HepG2 (cell line): ENCODE results near the gene SRRM4. TPM values are rescaled to one million over a fixed set of nuclear protein-coding genes. Genes with fewer than 3 reads are reported as not detected.

ENCODE experiments used
- ATAC-seq: fragments of 200-7000 bp; cut with Tn5 transposase; 3 replicates; pipeline ENCODE4 v1.9.1; 2020; ENCODE audit warnings: mild to moderate bottlenecking, moderate library complexity
- BruUV-seq: library from RNA; stranded (reverse); fragments of 400-500 nt; replicated peaks from 2 replicates; lab custom pipeline; 2021; lab: Mats Ljungman, UMichigan
- CTCF ChIA-PET: fragments of 300-600 bp; formaldehyde crosslinking; extraction: SDS; loops from one replicate; lab custom pipeline; 2021; ENCODE audit warnings: low total read pairs, inconsistent platforms, low intra/inter-chr PET ratio; lab: Yijun Ruan, JAX
- POLR2A ChIA-PET: fragments of 350-600 bp; sonication (Branson Sonifier 250); formaldehyde crosslinking; loops from one replicate; lab custom pipeline; 2020; ENCODE audit warnings: antibody characterized with exemption, inconsistent platforms; lab: Yijun Ruan, JAX
- DNase-seq: peaks from one replicate; pipeline ENCODE4 v3.0.0-alpha.2; 2015; ENCODE audit warnings: low spot score
- FAIRE-seq: peaks from 3 replicates; lab custom pipeline; 2011; peaks lifted over from hg19 to GRCh38; lab: Jason Lieb, UNC
- H2AFZ ChIP-seq: one replicate; pipeline ENCODE4 v1.6.1; 2011; ENCODE audit warnings: low read length, inconsistent platforms
- H3K27ac ChIP-seq: fragments of 300-600 bp; 3 replicates; pipeline ENCODE4 v1.8.0; 2011; ENCODE audit warnings: mixed run types, mild to moderate bottlenecking, mixed read lengths, low read length, inconsistent platforms; ENCODE audit not compliant: insufficient read depth; ENCODE audit errors: extremely low read length
- H3K27me3 ChIP-seq, 2 experiments: fragments of 200-600 bp in 1 of 2; 2 replicates in 1 of 2; 3 replicates in 1 of 2; pipeline versions ENCODE4 v1.6.0 to v1.8.0; 2011; ENCODE audit warnings: low read length in 2 of 2, mild to moderate bottlenecking in 2 of 2, moderate library complexity in 2 of 2, inconsistent platforms in 1 of 2; ENCODE audit not compliant: insufficient read depth in 2 of 2, control insufficient read depth in 1 of 2
- H3K36me3 ChIP-seq, 2 experiments: fragments of 200-600 bp in 1 of 2; replicated peaks in 1 of 2; 2 replicates in 1 of 2; 3 replicates in 1 of 2; pipeline versions ENCODE4 v1.5.1 to v1.8.0; 2011; ENCODE audit warnings: low read length in 2 of 2, inconsistent platforms in 1 of 2; ENCODE audit not compliant: insufficient read depth in 2 of 2, control insufficient read depth in 1 of 2
- H3K4me1 ChIP-seq: 2 replicates; pipeline ENCODE4 v1.5.1; 2012; ENCODE audit warnings: low read length, inconsistent platforms; ENCODE audit not compliant: insufficient read depth
- H3K4me2 ChIP-seq: 2 replicates; pipeline ENCODE4 v1.6.0; 2011; ENCODE audit warnings: low read depth, low read length, inconsistent platforms
- H3K4me3 ChIP-seq, 3 experiments: fragments of 200-600 bp in 1 of 3; sonication (generic), shearing (Covaris generic) in 1 of 3; replicated peaks in 1 of 3; 2 replicates each; pipeline ENCODE4 v1.5.1; 2011 to 2016; ENCODE audit warnings: low read length in 3 of 3, inconsistent platforms in 2 of 3, low read depth in 2 of 3, mild to moderate bottlenecking in 2 of 3, control low read depth in 1 of 3, mixed read lengths in 1 of 3; ENCODE audit not compliant: insufficient read depth in 1 of 3
- H3K79me2 ChIP-seq: one replicate; pipeline ENCODE4 v1.6.1; 2011; ENCODE audit warnings: low read length, inconsistent platforms; ENCODE audit not compliant: insufficient read depth
- H3K9ac ChIP-seq: 2 replicates; pipeline ENCODE4 v1.6.0; 2011; ENCODE audit warnings: mild to moderate bottlenecking, low read depth, low read length, inconsistent platforms; ENCODE audit not compliant: insufficient read depth
- H3K9me3 ChIP-seq: 2 replicates; pipeline ENCODE4 v1.5.1; 2012; ENCODE audit warnings: mild to moderate bottlenecking, low read length
- H4K20me1 ChIP-seq: 2 replicates; pipeline ENCODE4 v1.6.0; 2011; ENCODE audit warnings: inconsistent platforms, mild to moderate bottlenecking, low read length, moderate library complexity; ENCODE audit not compliant: insufficient read depth
- ARID2 ChIP-seq: sonication (generic); formaldehyde crosslinking; IDR thresholded peaks from 2 replicates; pipeline ENCODE4 v1.8.1; 2022; ENCODE audit warnings: mild to moderate bottlenecking, missing genetic modification reagents, borderline replicate concordance
- HNRNPUL1 ChIP-seq: fragments of 200-400 bp; formaldehyde crosslinking; IDR thresholded peaks from 2 replicates; pipeline ENCODE4 v1.6.1; 2017; ENCODE audit warnings: low read depth, mild to moderate bottlenecking, low read length, moderate library complexity
- MBD4 ChIP-seq: IDR thresholded peaks from 2 replicates; pipeline ENCODE4 v1.6.1; 2012; ENCODE audit warnings: low read length, inconsistent platforms, borderline replicate concordance
- PHF5A ChIP-seq: IDR thresholded peaks from one replicate; pipeline ENCODE4 v1.6.1; 2018; ENCODE audit warnings: low read depth, missing genetic modification reagents; ENCODE audit not compliant: unreplicated experiment
- STAT5B ChIP-seq: sonication (generic); formaldehyde crosslinking; IDR thresholded peaks from 2 replicates; pipeline ENCODE4 v1.4.0; 2020; ENCODE audit warnings: missing genetic modification reagents
- ZBTB42 ChIP-seq: sonication (generic); formaldehyde crosslinking; IDR thresholded peaks from 2 replicates; pipeline ENCODE4 v1.5.0; 2020; ENCODE audit warnings: mild to moderate bottlenecking, missing genetic modification reagents
- ZFP37 ChIP-seq: sonication (generic); formaldehyde crosslinking; IDR thresholded peaks from 2 replicates; pipeline ENCODE4 v1.4.0; 2020; ENCODE audit warnings: missing genetic modification reagents, borderline replicate concordance
- ZKSCAN1 ChIP-seq: fragments of 150-350 bp; IDR thresholded peaks from 2 replicates; pipeline ENCODE4 v1.6.1; 2014; ENCODE audit warnings: low read length
- ZNF205 ChIP-seq: IDR thresholded peaks from 2 replicates; pipeline ENCODE4 v1.6.1; 2018; ENCODE audit warnings: missing biosample characterization, missing genetic modification reagents
- ZNF296 ChIP-seq: sonication (generic); formaldehyde crosslinking; conservative IDR thresholded peaks from 2 replicates; pipeline ENCODE4 v1.5.0; 2020; ENCODE audit warnings: mild to moderate bottlenecking, missing genetic modification reagents
- ZNF670 ChIP-seq: sonication (generic); formaldehyde crosslinking; IDR thresholded peaks from 2 replicates; pipeline ENCODE4 v1.8.0; 2022; ENCODE audit warnings: mild to moderate bottlenecking, missing genetic modification reagents, borderline replicate concordance
- ZNF713 ChIP-seq: sonication (generic); formaldehyde crosslinking; IDR thresholded peaks from 2 replicates; pipeline ENCODE4 v1.4.0; 2020; ENCODE audit warnings: mild to moderate bottlenecking, missing genetic modification reagents
- ZSCAN9 ChIP-seq: IDR thresholded peaks from 2 replicates; pipeline ENCODE4 v1.6.1; 2016; ENCODE audit warnings: borderline replicate concordance
- WGBS: methylation state at CpG from one replicate; pipeline ENCODE4 v1.1.6; 2017; ENCODE audit warnings: low lambda C conversion rate; 5-methylcytosine and 5-hydroxymethylcytosine counted together
- in situ Hi-C: cut with HindIII; loops from 2 replicates; pipeline ENCODE4 v1.10.0; 2017; ENCODE audit warnings: low pct_unique_long_range_greater_than_20kb; ENCODE audit not compliant: extremely low pct_ligation_motif_present
- intact Hi-C: fragments of 100-400 bp; cut with micrococcal nuclease; formaldehyde crosslinking; loops from one replicate; pipeline ENCODE4 v1.10.0; 2022; ENCODE audit not compliant: unreplicated experiment
- polyA plus RNA-seq, 8 experiments: library from polyadenylated mRNA; depleted of rRNA in 3 of 8; stranded (reverse) in 7 of 8; unstranded in 1 of 8; fragments of >200 nt; fragmentation: Illumina TruSeq in 4 of 8; extraction: Trizol in 4 of 8; gene quantifications; 2 replicates each; pipeline versions ENCODE4 v1.2.1 to v1.2.3, GENCODE V29; 2011 to 2016; ENCODE audit warnings: low read depth in 4 of 8, missing spikeins in 1 of 8, mixed read lengths in 1 of 8; ENCODE audit not compliant: insufficient read depth in 1 of 8
- total RNA-seq, 5 experiments: library from RNA; depleted of rRNA; stranded (reverse); fragments of >200 nt; fragmentation: Illumina TruSeq; extraction: Trizol; gene quantifications; 2 replicates each; pipeline ENCODE4 v1.2.3, GENCODE V29; 2016; ENCODE audit warnings: low read depth in 1 of 5
- TF ChIP-seq, protein P1 (sequence below): sonication (generic); formaldehyde crosslinking; IDR thresholded peaks from 2 replicates; pipeline ENCODE4 v1.5.1; 2020; ENCODE audit warnings: mild to moderate bottlenecking, missing genetic modification reagents, moderate library complexity
- TF ChIP-seq, protein P2 (sequence below): IDR thresholded peaks from 2 replicates; pipeline ENCODE4 v1.6.1; 2016; ENCODE audit warnings: missing biosample characterization, missing genetic modification reagents, low read depth
- TF ChIP-seq, protein P3 (sequence below): sonication (generic); formaldehyde crosslinking; IDR thresholded peaks from 2 replicates; pipeline ENCODE4 v1.4.0; 2020; ENCODE audit warnings: mild to moderate bottlenecking, missing genetic modification reagents
- TF ChIP-seq, protein P4 (sequence below): sonication (generic); formaldehyde crosslinking; IDR thresholded peaks from 2 replicates; pipeline ENCODE4 v1.4.0; 2020; ENCODE audit warnings: missing genetic modification reagents
- TF ChIP-seq, protein P5 (sequence below): IDR thresholded peaks from 2 replicates; pipeline ENCODE4 v1.6.1; 2016; ENCODE audit warnings: low read depth, control low read depth

SRRM4 gene
- total and polyA plus RNA-seq, 2 of the 13 experiments (the other 11 are each of a cell fraction or from before 2014, with no cell fraction given): not detected

DNA sequence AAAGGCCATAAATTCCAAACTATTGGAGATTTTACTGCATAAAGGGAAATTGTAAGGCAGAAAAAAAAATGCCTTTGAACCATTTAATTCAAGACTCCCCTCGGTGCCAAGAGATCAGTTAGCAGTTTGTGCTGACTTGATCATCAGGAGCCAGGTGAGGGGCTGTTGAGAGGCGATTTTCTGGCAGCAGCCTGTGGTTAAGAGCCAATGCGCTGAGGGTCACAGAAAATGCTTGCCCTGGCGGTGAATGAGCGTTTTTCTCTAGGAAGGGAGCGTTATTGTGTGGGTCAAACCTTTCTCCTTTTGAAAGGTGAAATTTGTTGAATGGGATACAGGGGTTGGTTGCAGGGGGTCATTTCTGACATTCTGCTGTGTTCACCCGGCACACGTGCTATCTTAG is 4.7 kb downstream of the SRRM4 start (continued):
- TF ChIP-seq, protein P1, sequence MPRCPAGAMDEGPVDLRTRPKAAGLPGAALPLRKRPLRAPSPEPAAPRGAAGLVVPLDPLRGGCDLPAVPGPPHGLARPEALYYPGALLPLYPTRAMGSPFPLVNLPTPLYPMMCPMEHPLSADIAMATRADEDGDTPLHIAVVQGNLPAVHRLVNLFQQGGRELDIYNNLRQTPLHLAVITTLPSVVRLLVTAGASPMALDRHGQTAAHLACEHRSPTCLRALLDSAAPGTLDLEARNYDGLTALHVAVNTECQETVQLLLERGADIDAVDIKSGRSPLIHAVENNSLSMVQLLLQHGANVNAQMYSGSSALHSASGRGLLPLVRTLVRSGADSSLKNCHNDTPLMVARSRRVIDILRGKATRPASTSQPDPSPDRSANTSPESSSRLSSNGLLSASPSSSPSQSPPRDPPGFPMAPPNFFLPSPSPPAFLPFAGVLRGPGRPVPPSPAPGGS (CRISPR knock-in tag): no peak
- TF ChIP-seq PHF5A (no peak), ZKSCAN1 (no peak), ZBTB42 (CRISPR knock-in tag) (no peak), ZNF205 (CRISPR knock-in tag) (no peak), ZFP37 (CRISPR knock-in tag) (no peak)

DNA sequence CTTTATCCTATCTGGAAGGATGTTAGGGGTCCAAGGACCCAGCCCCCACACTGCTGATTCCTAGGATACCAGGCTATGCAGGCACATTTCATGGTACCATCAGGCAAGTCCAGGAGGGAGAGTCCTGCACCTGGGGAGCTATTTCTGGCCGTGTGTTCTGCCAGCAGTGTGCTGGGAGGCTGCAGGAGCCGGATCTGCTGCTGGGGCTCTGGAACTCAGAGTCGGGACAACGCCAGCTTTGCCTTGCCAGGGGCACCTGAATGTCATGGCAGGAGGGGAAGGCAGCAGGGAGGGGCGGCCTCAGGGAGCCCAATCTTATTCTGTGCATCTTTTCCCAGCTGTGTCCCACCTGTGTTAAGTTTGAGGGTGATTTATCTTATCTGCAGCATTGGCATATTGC is 17.8 kb downstream of the SRRM4 start:
- intact Hi-C loops: no loop called here
- ChIA-PET POLR2A (no interaction called here), CTCF (no interaction called here)
- H4K20me1 ChIP-seq: no peaks in the 10 kb centered on the region
- no peaks in the 10 kb centered on the region for H3K4me1 ChIP-seq
- no peak overlapping the region for H3K4me3 ChIP-seq
- H3K27ac ChIP-seq: no peak overlapping the region
- H3K79me2 ChIP-seq: no peaks in the 10 kb centered on the region
- BruUV-seq: no TSS peak
- H2AFZ ChIP-seq: no peak overlapping the region
- no peak for ATAC-seq
- H3K9me3 ChIP-seq: no peaks in the 10 kb centered on the region
- 0% methylated on average over 3 of the region's 5 CpGs for WGBS
- no peaks in the 10 kb centered on the region for H3K36me3 ChIP-seq
- FAIRE-seq: no peak
- H3K9ac ChIP-seq: no peak overlapping the region
- no peak overlapping the region for H3K4me2 ChIP-seq
- in situ Hi-C loops: no loop called here
- DNase-seq: no peak
- no peaks in the 10 kb centered on the region for H3K27me3 ChIP-seq
- TF ChIP-seq, protein P2, sequence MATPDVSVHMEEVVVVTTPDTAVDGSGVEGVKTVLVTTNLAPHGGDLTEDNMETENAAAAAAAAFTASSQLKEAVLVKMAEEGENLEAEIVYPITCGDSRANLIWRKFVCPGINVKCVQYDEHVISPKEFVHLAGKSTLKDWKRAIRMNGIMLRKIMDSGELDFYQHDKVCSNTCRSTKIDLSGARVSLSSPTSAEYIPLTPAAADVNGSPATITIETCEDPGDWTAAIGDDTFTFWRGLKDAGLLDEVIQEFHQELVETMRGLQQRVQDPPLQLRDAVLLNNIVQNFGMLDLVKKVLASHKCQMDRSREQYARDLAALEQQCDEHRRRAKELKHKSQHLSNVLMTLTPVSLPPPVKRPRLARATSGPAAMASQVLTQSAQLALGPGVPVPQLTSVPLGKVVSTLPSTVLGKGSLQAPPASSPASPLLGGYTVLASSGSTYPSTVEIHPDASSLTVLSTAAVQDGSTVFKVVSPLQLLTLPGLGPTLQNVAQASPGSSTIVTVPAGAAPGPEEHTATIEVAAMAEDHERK (CRISPR knock-in tag): no peak
- TF ChIP-seq, protein P3, sequence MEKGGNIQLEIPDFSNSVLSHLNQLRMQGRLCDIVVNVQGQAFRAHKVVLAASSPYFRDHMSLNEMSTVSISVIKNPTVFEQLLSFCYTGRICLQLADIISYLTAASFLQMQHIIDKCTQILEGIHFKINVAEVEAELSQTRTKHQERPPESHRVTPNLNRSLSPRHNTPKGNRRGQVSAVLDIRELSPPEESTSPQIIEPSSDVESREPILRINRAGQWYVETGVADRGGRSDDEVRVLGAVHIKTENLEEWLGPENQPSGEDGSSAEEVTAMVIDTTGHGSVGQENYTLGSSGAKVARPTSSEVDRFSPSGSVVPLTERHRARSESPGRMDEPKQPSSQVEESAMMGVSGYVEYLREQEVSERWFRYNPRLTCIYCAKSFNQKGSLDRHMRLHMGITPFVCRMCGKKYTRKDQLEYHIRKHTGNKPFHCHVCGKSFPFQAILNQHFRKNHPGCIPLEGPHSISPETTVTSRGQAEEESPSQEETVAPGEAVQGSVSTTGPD: no peak
- no peak for TF ChIP-seq ARID2 (CRISPR knock-in tag)
- TF ChIP-seq, protein P4, sequence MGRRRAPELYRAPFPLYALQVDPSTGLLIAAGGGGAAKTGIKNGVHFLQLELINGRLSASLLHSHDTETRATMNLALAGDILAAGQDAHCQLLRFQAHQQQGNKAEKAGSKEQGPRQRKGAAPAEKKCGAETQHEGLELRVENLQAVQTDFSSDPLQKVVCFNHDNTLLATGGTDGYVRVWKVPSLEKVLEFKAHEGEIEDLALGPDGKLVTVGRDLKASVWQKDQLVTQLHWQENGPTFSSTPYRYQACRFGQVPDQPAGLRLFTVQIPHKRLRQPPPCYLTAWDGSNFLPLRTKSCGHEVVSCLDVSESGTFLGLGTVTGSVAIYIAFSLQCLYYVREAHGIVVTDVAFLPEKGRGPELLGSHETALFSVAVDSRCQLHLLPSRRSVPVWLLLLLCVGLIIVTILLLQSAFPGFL (CRISPR knock-in tag): no peak
- TF ChIP-seq STAT5B (CRISPR knock-in tag): no peak
- no peak for TF ChIP-seq ZNF713 (CRISPR knock-in tag)
- no peak for TF ChIP-seq ZNF296 (CRISPR knock-in tag)
- TF ChIP-seq, protein P5, sequence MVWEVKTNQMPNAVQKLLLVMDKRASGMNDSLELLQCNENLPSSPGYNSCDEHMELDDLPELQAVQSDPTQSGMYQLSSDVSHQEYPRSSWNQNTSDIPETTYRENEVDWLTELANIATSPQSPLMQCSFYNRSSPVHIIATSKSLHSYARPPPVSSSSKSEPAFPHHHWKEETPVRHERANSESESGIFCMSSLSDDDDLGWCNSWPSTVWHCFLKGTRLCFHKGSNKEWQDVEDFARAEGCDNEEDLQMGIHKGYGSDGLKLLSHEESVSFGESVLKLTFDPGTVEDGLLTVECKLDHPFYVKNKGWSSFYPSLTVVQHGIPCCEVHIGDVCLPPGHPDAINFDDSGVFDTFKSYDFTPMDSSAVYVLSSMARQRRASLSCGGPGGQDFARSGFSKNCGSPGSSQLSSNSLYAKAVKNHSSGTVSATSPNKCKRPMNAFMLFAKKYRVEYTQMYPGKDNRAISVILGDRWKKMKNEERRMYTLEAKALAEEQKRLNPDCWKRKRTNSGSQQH (CRISPR knock-in tag): no peak
- no peak for TF ChIP-seq ZSCAN9 (CRISPR knock-in tag)
- TF ChIP-seq ZNF670 (CRISPR knock-in tag): no peak
- no peak for TF ChIP-seq HNRNPUL1
- no peak for TF ChIP-seq MBD4
